Activated CD4-positive, CD25-positive, alpha-beta regulatory T cell treated with anti-CD3 and anti-CD28 coated beads, Interleukin-2, amount 50 U/mL, for 24 hours (primary cell): ENCODE results near the gene ZDHHC14.

ENCODE experiments used
- ATAC-seq, 2 donors: fragments of 150-1000 bp; cut with Tn5 transposase; one replicate each; pipeline ENCODE4 v1.10.0; 2021; ENCODE audit warnings: mild to moderate bottlenecking in 1 of 2, moderate library complexity in 1 of 2

The ZDHHC14 gene

DNA sequence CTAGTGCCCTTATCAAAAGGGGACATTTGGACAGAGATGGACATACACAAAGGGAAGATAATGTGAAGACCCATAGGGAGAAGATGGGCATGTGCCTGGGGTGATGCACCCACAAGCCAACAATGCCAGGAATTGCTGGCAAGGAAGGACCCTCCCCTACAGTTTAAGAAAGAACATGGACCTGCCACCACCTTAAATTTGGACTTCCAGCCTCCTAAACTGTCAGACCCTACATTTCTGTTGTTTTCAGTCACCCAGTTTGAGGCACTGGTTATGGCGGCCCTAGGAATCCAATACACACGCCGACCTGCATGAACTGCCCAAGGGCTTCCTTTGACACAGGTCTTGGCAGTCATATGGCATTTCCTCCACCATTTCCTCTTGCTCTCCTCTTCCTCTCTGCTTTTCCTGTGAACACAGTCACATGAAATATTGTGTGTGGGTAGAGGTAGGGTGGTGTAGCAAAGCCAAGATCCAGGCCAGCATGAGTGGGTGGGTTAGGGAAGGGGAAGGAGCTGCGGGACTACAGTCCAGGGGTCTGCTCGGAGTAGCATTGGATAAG is 115.6 kb downstream of the ZDHHC14 start:
- no peak for ATAC-seq

DNA sequence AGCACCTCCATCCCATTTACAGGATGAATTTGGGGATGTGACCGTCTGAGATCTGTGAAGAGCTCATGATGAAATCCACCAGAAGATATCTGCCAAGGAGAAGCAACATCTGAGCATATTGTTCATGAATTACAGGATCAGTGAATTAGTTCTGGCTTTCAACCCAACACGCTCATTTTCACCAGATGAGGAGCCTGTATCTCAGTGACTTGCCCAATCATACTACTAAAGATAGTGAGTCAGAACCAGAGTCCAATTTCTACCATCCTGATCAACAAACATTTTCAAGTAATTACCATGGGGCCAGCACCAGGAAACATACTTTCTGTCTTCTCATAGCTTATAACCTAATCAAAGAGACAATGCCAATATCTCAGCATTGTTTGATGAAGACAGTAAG is 116.6 kb downstream of the ZDHHC14 start:
- ATAC-seq, result peak in 1 of 2 donors; percentile 17

DNA sequence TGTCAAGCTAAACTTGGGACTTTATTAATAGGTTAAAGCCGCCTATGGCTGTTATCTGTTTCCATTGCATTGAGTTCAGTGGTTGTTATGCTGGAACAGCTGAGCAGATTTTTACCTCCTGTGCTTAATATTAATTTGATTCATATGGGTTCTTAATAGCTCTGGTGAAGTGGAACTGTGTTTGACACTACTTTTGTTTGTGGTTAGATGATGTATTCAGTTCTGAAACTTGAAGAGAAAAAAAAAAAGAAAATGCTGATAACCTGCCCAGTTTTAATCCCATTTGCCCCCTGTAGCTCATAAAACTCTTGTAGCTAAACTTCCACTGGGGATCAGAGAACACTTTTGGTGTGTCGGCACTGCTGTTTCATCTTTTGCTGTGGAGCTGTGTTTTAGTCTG is 117.8 kb downstream of the ZDHHC14 start:
- no peak for ATAC-seq

DNA sequence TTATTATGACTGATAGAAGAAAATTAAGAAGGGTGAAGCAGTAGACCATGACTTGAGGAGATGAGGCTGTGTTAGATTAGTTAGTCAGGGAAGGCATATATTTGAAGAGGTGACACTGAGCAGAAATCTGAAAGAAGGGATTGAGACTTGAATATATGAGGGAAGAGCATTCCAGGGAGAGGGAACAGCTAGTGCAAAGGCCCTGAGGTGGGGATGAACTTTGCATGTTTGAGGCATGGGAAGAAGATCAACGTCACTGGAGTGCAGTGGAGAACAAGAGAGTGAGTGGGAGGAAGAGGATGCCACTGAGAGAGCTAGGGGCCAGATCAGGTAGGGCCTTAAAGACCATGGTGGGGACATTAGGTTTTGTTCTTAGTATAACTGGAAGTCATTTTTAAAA is 119.0 kb downstream of the ZDHHC14 start:
- ATAC-seq, result no peak

DNA sequence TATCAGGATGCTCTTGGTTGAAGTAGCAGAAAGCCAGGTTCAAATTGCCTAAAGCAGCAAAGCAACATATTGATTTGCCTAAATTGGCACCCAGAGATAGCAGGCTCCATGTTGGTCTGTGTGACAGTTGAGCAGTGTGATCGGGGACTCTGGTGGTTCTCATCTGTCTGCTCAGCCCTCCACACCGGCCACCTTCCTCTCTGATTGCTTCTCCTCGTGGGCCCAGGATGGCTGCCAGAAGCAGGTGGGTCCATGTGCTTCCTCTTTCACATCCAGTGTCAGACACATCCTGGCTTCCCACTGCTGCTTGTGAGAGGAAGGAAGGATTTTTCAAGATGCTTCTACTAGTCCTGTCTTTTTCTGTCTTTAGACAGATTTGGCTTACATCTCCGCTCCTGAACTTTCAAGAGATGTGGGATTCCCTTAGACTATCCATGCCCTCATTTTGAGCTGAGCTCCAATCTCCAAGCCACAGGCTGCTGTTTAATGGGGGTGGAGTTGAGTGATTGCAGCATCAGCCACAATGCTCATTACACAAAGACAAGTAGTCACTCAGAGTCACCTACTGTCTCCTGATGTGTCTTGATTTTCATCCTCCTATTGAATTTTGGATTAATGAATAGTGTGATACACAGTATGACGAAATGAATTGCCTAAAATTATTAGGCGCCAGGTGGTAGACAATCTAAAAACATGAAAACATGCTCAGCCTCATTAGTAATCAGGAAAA is 122.2 kb downstream of the ZDHHC14 start:
- no peak for ATAC-seq

DNA sequence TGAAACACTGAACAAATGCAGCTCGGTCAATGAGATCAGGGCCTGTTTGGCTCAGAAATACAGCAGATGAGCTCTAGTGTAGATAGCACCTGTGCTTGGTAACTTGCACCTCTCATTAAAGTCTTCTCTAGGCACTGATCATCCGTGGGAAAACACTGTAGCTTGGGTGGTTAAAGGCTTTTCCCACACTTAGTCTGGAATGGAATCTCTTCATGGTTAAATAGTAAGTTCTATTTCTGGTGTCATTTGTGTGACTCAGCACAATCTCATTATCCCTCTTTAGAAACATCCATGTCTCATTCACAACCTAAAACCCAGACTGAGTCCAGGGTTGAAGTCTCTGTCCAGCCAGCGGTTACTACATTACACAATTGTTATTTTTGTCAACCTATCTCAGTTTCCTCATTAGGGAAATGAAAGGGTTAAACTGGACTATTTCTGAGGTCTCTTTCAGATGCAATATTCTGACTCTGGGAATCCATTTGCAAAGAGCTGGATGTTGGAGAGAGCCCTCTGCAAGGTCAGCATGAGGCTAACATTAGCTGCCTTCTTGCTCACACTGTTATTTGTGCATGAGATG is 125.0 kb downstream of the ZDHHC14 start:
- ATAC-seq, result no peak

DNA sequence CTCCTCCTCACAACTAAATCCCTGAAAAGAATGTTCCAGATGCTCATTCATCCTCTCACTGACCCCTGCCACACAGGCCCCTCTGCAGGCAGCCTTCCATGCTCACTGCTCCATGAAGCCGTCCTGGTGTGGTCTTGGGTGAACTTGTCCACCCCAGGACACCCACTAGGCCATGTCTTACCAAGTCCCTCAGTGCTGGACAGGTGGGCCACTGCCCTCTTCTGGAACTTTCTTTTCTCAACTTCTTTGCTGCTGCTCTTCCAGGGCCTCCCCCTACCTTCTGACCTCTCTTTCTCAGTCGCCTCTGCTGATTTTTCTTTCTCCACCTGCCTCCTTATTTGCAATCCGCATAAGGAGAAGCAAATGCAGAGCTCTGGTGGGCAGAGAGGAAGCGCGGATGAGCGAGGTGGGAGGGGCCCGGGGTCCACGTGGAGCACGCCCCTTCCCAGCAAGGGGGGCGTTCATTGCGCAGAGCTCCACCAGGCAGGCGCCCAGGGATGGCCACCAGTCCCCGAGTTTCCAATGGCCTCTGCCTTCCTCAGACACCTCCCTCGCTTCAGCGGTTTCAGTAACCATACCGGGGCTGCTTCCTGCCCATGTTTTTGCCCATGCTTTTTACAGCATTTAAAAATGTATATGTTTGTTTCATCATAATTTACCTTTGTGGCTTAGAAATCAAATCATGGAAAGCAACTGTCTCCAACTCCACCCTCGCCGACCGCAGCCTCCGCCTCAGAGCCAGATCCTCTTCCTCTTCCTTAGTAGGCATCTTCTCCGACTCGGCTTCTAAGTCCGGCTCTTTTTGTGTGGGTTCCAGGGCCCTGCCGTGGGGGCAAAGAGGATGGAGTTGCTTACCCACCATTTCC is 129.6 kb downstream of the ZDHHC14 start:
- ATAC-seq, result no peak

DNA sequence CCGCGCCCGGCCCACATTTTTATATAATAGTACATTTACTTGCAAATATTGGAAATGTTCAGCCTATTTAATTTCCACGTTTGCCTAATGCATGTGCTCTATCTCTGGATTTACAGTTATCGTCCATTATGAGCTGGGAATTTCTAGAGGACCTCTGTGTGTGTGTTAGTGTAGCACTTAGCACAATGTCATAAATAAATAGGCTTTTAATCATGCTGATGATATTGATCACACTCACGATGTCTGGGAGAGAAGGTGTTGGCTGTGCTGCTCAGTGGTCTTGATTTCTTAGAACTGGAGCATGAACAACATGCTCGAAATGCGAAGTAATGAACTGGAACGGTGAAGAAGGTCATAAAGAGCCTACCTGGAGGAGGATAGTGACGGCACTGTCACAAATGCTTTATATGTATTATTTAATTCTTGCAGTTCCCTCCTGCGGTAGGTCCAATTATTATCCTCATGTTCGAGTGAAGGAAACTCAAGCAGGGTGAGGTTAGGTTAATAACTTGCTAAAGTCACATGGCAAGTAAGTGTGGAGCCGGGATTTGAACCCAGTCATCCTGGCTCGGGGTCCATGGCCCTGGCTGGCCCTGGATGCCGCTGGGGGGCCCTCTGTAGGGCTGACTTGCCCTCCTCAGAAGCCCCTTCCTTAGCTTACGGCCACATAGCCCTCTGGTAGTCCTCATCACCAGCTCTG is 130.8 kb downstream of the ZDHHC14 start:
- no peak for ATAC-seq

DNA sequence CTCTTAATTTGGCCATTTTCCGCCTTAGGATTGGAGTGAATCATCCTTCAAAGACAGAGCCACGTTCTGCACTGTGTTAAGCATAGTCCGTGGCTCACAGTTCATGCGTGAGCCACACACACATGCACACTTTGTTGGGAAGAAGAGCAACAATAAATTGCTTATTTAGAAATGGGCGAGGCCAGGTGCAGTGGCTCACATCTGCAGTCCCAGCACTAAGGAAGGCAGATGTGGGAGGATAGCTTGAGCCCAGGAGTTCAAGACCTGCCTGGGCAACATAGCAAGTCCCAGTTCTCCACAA is 131.3 kb downstream of the ZDHHC14 start:
- no peak for ATAC-seq

DNA sequence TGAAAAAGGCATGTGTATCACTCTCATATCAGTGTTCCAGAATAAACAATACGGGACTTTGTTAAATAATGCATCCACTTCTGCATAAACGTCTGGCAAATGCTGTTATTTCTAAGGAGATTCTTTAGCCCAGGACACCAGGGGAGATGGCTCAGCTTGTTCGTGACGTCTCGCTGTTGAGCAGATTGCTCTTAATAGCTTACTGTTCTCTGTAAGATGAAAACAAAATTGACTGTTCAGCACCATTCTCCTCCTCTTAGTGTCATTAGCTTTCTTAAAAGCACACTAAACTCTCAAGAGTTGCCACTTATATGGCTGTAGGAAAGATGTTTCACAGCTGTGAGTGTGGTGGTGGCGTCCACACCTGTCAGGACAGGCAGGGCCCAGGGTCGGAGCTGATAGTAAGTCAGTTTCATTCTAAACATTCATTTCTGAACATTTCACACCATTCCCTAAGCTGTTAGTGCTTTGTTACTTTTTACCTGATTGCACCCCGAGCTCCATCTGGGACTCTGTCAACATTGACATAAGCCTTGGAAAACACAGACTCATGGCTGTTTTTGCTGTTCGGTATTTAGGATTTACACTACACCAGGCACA is 132.1 kb downstream of the ZDHHC14 start:
- no peak for ATAC-seq

DNA sequence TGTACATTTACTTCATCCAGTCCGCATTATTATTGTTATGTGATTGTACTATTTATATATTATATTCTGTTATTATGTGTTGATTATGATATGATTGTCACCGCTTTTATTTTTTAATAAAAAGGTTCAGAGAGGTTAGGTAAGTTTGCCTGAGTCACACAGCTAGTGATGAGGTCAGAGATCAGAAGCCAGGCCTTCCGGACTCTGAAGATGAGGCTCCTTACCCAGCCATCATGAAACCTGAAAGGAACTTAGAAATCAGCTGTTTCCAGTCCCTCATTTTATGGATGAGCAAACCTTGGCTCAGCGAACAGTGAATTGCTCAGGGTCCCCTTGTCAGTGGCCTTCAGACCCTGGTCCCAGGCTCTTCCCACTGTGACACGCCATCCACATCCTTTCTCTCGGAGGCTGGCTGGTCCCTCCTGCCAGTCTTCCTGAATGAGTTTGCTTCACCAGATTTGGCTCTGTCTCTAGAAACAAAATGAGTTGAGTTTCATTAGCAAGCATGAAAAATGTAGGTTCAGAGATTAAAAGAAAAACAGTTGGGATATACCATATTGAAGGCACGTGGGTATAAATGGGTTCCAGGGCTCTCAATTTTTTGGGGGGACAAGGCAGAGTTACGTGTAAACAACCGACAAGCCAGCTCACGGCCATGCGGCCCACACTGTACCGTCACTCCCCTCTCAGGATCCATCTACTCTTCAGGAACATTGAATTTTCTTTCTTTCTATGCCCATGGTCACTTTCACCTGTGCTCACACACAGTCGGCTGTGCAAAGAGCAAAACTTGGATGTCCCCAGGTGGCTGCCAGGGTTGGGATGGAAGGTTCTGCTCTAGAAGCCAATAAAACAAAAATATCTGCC is 132.9 kb downstream of the ZDHHC14 start:
- no peak for ATAC-seq

DNA sequence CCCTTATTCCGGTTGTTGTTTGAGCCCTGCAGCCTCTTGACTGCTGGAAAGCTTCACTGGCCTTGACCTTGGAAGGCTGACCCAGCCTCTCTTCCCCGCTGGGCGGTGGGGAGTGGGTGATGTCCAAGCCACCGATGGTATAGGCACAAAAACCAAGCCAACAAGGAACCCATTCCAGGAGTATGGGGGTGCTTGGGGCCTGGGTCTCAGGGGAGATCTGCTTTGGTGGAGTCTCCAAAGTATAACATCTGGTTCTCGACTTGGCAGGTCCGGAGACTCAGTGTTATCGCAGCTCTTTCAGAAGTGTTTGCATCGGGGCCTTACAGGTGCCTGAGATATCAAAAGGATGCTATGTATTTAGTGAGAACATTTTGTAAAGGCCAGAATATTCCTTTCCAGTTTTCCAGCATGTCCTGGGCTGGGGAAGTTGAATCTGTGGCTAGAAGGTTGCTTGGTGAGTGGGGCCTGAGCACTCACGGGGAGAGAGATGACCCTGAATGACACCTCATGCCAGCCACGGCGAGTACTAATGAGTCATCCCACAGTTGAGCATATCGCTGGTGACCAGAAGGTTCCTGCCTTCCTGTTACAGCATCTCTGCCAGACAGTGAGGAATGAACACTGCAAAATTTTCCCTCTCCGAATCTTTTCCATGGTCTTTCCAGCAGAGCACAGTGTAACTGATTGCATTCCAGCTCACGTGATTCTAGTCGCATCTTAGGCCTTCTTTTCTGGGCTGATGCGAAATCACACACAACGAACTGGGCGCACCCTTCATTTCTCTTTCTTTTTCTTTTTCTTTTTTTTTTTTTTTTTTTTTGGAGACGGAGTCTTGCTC is 133.9 kb downstream of the ZDHHC14 start:
- no peak for ATAC-seq

DNA sequence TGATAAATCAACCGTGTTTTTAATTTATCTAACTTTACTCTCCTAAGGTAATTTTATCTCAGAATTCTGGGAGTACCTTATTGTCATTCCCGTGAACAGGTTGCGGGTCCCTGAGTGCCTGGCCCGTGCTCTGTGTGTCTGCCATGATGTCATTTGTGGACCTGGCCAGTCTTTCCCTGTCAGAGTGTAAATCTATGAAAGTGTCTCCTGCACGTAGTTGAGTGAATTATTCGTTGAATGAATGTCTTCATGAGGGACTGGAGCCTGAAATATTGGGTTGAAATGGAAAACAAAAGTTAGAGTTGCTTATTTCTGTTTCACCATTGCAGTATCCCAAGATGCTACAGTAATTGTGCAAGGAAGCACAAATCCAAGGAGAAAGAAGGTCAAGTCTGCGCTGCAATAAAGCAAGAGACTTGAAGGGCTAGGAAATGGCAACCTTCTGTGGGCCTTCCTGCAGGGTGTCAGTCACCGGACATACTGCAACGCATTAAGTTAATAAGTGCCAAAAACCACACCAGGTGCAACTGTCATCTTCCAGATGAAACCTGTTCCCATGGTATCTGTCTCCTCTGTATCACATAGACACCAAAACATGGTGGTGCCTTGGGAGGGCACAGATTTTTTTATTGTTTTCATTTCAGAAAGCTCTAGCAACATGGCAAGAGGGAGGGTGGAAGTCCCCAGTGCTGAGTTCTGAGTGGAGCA is 135.5 kb downstream of the ZDHHC14 start:
- no peak for ATAC-seq

DNA sequence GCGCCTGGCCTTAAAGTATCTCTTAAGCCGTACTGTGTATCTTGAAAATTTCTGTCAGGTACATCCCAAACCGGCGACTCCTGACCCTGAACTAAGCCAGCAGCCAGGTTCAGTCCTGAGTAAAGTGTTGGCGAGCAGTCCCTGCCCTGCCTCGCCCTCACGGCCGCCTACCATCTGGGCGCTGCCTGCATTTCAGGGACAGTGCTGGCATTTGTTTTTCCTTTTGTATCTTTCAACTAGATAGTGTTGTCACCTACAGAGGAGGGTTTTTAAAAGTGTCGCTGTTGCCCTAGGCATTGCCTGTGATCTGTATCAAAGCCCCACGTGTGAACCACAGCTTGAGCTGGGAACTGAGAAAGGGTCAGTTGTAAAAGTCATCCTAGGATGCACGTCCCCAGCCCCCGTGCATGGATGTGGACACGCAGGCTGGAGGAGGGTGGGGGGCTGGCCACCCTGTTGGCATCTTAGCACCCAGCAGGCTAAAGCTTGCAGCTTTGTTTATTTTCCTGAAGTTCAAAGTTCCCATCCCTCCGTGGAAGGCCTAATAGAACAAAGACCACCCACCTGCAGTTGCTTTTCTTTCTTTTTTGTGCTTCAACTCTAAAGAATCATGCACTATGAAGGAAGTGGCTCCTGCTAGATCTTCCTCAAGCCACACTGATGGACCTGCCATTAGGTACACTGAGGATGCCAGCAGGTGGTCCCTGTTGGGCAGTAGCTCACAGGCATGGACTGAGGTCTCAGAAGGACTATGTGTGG is 136.8 kb downstream of the ZDHHC14 start:
- no peak for ATAC-seq

DNA sequence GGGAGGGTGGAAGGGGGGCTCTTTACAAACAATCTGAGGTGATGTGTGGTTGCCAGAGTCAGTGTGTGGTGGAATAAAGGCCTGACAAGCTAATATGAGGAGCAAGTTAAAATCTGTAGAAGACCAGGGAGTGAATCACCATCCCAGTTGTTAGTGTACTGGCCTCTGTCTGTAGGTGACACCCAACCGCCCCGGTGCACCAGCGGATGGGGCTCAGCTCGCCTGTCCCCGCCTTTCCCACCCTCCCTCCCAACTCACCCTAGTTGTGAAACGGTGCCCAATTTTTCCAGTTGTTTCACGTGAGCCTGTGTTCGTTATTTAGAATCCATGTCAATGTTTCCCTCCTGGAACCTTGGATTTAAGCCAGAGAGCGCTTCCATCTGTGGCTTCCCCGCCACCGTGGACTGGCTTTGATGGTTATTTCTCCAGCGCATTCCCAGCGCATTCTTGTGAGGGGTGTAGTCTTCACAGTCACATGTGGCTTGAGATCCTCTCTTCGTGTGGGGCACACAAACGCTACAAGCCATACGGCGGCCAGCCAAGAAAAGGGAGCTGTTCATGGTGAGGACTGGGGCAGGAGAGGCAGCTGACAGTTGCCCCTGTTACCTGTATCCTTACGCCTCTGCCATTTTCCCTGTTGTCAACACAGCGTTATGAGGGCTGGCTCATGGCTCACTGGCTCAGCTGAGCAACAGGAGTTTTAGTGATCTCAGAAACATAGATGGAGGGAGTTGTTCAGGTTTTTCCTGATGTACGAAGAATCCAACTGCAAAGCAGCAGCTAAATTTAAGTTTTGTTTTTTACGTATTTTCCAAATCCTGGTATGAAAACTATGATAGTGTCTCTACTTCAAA is 137.6 kb downstream of the ZDHHC14 start:
- no peak for ATAC-seq

DNA sequence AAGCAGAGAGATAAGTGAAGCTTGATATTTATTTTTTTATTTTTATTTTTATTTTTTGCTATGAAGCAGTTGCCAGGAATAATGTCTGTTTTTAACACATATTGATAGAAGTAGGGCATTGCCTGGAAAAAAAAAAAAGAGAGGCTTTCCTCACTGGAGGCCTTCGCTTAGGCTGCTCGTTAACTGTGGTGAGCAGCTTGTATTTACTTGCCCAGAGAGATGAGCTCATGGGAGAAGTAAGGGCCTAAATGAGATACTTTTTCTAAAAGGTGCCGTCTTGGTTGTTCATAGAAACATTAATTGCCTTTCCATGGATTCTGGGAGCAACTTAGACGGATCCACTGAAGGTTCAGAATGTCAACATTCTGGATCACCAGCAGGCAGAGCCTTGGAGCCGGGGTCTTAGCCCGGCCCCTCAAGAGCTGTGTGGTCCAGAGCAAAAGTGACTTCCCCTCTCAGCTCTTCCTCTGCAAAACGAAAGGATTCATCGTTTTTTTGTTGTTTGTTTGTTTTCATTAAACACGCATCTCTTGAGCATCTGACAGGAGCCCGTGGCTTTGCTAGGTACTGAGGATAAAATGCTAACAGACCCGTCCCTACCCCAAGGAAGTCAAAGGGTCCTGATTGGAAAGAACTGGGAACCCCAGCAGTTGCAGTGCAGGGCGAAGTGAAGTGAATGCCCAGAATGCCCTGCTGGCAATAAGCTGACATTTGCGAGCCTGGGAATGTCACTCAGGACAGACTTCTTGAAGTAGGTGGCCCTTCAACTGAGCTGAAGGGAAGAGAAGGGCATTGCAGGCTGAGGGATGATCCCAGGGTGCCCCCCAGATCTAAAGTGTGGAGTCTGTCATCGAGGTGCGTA is 138.5 kb downstream of the ZDHHC14 start:
- no peak for ATAC-seq

DNA sequence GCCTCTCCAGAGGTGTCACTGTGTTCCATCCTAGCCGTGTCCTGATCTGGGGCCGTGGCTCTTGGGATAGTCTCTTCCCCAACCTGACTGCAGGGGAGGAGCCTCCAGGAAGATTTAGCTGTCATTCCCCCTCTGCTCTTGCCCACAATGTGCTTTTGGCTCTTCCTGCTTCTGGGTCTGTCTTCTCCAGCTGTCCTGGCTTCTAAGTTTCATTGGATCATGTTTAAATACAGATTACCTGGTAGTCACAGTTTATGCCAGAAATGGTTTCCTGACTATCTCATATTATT is 139.1 kb downstream of the ZDHHC14 start:
- ATAC-seq, result no peak
